NCI-H2227 (cell line): Measurements from ENCODE around the gene LRRN4.
"Not testable (repeated sequence)": the region's sequence is repeated elsewhere in the genome, so short reads cannot be mapped to it uniquely, and the experiment has no call there.

ENCODE experiments used
- DNase-seq: peaks from one replicate; lab custom pipeline; 2025; ENCODE audit not compliant: unreplicated experiment; lab: John Stamatoyannopoulos, UW

The LRRN4 gene

DNA sequence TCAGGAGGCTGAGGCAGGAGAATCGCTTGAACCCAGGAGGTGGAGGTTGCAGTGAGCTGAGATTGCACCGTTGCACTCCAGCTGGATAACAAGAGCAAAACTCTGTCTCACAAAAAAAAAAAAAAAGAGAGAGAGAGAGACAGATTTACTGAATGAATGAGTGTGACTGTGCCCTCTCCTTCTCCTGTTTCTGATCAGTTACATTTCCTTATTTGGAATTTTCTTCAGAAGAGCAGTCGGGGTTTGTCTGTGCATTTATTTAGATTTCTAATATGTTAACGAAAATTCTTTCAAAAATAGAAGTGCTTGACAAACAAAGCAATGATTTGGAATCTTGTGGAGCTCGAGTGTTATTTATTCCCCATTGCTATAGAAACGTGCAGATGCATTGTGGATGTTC is 6.4 kb upstream of the LRRN4 start:
- no peak for DNase-seq

DNA sequence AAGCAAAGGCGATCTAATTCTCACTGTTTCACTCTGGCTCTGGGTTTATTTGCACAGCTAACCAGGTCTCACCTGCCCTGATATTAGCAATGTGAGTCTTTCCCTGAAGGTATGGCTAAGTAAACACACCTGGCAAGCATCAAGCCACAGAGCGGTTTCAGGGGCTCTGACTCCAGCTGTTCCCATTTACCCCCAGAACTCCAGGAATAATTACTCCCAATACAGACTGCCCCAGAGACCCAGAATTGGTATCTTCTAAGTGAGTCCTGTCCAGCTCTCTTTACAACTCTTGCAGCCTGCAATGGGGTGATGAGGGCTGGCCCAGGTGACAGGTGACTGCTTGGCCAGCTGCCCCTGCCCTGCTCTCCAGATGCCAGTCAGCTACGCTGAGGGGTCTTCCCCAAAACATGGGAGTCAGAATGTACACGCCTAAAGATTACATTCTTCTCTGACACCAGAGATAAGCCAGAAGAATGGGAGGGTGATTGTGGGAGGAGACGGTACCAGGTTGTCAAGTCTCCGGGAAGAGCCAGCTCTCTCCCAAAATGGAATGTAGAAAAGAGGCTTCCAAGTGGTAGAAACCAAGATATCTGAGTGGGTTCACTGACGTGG is 4.9 kb upstream of the LRRN4 start:
- no peak for DNase-seq

DNA sequence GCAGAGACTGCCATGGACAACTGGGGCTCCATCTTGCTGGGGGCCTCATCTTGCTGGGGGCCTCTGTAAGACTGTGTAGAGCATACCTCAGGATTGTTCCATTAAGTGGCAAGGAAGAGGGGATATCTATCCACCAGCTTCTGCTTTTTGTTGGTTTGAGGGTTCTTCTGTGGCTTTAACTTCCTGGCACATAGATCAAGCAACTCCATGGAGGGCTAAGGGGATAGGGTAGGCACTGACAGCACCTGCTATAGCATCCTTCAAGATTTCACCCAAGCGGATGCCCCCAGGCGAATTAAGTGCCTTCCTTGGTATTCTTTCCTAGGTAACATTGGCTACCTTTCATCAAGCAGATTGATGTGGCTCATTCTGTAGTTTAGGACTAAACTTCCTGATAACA is 3.8 kb upstream of the LRRN4 start:
- DNase-seq, result no peak

DNA sequence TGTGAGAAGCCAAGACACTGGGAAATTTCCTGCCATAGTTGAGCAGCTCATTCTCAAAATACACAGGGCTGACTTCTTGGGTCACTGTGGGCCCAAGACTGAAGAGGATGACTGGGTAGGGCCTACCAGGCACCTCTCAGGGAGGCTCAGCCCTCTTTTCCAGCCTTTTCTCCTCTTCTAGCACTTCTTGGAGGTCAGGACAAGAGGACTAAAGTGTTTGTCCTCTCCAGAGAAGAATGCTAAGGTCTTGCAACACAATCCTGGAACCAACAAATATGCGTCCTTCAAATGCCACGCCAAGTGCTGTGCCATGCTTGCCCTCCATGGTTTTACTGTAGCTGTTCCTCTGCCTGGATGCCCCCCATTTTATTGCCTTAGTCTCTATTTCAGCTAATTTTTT is 3.3 kb upstream of the LRRN4 start:
- no peak for DNase-seq

DNA sequence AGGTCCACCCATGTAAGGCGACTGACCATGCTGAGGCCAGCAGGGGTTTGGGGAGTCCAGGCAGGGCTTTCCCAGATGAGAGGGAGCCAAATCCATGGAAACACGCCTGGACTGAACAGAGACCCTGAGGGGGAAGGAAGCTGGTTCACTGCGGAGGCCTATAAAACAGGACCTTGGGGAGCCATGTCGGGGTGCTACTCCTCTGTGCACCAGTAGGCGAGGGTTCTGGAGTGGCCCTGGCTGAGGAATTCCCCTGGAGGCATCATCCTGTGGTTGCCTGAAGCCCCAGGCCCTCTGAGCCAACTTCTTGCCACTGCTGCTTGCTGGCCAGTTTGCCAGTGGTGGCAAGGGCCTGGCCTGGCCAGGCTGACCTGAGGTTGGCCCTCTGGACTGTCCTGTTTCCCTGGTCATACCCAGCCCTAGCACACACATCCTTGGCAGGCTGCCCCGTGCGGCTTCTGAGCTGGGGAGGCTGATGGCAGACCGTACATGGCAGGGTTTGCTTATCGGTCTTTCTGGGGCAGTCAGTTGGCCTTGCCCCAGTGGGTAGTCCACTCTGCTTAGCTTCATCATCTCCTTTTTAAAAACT is 2.2 kb upstream of the LRRN4 start:
- DNase-seq, result no peak

DNA sequence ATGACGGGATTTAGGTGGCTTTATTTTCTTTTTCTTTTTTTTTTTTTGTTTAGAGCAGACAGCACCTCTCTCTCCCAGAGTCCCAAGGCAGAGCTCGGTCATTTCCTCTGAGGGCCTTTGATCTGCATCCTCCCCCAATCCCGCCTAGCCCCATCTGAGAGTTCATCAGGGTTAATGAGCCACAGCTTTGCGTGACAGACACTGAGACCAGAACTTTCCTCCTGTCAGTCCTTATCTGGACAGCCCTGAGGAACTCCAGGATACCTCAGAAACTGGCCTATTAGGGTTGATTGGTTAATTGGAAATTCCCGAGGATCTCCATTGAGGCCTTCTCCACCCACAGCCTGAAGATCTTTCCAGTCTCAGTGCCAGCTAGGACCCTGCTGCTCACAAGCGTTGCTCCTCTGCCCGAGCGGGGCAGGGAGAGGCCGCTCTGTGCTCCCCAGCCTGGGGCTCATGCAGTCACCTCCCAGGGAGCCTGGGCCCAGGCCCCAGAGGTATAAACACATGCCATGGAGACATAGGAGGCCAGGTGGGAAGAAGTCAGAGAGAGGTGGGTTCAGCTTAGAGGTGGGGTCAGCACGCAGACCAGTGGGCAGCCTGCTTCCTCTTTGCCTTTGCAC is 1.4 kb upstream of the LRRN4 start:
- no peak for DNase-seq

DNA sequence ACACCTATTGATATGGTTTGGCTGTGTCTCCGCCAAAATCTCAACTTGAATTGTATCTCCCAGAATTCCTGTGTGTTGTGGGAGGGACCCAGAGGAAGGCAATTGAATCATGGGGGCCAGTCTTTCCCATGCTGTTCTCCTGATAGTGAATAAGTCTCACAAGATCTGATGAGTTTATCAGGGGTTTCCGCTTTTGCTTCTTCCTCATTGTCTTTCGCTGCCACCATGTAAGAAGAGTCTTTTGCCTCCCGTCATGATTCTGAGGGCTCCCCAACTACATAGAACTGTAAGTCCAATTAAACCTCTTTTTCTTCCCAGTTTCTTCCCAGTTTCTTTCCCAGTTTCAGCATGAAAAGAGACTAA is 810 bp upstream of the LRRN4 start:
- DNase-seq, result not testable (repeated sequence)

DNA sequence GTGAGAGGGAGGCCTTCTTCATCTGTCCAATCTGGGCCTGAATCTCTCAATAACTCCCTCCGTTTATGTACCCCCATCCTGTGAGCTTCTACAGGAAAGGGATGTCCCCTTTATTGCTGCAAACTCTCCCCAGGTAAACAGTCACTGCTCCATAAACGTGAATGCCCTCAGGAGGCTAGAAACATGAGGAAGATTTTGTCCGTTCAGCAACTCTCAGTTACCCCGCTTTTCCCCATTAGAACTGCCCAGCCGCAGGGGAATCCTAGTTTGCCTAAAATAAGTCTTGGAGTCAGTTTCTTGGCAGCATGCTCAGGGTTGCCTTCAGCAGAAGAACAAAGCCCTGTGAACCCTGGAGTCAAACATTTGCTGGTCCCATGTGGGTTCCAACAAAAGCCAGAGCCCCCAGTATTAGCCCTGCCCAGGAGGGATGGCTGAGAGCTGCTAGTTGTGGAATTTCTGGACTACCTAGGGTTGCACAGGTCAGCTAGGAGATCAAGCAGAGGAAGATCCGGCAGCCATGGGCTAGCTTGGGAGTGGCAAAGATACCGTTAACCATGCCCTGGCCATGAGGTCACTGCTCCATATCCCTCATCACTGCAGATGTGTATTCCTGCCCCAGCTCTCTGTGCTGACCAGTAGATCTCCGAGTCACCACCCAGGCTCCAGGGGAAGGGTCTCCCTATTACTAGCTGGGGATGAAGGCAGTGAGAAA is 640 bp downstream of the LRRN4 start:
- no peak for DNase-seq

DNA sequence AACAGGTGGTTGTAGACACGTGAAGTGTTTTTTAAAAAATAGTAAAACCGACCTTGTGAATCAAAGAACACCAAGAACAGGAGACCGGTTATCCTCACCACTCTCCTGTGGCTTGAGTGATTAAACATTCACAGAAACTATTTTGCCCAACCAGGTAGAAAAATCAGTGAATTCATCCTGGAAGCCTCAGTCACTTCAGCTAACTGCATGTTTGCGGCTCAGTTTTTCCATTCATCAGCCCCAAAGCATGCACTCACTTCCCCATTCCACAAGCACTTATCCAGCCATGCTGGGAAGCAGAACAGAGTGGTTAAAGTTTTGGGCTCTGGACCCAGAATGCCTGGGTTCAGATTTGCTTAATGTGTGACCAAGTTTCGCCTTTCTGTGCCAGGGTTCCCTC is 2.4 kb downstream of the LRRN4 start:
- DNase-seq, result no peak

DNA sequence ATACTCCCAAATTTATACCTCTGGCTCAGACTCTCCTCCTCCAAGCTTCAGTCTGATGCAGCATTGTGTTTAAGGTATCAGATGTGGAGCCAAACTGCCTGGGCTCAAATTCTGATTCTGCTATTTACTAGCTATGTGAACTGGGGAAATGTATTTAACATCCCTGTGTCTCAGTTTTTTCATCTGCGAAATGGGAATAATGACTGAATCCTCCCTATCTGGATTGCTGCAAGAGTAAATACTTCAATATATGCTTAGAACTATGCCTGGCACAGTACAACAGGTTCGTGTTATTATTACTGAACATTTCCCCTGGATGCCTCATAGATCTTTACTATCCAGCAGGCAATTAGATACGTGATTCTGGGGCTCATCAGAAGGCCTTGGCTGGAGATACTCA is 5.5 kb downstream of the LRRN4 start:
- no peak for DNase-seq

DNA sequence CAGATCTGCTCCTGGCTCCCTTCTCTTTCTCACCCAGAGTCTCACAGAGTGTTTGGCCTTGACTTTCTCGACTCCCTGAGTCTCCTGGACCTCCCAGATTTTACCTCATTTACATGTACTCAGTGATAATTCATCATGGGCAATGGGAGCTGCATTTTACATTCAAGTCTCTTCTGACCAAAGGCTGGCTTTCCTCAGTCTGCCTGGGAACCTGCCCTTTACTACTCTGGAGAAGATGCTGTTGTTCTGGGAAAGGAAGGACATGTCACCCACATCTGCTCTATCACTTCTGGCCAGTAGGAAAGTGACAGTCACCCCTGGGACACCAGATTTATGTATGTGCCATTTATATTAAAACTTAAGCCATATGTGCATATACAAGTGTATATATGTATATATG is 7.4 kb downstream of the LRRN4 start:
- no peak for DNase-seq

DNA sequence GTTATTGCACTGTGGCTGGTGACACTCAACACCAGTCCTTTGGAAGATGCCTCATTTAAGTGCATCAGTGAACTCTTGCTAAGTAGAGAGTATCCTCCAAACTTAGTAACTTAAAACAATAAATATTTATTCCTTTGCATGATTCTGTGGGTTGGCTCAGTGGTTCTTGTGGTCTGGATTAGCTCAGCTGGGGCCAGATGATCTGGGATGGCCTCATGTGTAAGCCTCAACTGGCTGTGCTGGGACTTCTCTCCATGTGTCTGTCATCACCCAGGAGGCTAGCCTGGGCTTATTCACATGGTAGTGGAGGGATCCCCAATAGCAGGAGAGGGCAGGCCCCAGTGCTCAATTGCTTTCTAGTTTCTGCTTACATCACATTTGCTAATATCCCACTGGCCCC is 8.3 kb downstream of the LRRN4 start:
- no peak for DNase-seq

DNA sequence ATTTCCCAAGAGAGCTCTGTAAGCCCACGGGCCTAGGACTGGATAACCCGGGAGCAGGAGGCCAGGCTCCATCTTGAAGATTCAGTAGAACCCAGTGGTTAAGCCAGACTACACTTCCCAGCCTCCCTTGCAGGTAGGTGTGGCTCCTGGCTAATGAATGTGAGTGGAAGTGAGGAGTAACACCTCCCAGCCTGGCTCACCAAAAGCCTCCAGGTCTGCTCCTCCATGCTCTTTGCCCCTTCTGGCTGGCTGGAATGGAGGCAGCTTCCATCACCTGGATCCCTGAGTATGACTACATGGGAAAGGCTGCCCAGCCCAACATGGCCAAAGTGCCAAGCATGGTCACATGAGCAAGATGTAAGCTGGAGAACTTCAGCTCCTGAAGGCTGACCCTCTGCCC is 9.7 kb downstream of the LRRN4 start:
- no peak for DNase-seq

DNA sequence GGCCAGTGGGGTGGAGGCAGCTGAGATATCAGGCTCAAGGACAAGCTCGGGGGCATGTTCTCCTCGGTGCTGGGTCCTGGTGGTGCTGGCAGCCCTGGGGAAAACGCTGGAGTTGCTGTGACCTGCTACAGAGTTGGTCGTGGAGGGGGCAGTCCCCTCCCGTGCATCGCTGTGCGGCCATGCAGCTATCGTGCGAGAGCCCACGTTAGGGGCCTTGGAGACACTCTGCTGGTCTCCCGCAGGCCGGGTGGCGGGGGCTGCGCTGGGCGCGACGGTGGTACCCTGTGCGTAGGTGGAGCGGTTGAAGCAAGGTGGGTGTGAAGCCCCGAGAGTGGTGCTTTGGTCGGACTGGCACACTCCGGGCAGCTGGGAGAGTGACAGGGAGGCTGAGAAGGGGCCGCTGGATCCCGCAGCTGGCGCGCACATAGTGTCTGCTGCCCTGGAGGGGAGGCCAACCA is 12.0 kb downstream of the LRRN4 start:
- no peak for DNase-seq

DNA sequence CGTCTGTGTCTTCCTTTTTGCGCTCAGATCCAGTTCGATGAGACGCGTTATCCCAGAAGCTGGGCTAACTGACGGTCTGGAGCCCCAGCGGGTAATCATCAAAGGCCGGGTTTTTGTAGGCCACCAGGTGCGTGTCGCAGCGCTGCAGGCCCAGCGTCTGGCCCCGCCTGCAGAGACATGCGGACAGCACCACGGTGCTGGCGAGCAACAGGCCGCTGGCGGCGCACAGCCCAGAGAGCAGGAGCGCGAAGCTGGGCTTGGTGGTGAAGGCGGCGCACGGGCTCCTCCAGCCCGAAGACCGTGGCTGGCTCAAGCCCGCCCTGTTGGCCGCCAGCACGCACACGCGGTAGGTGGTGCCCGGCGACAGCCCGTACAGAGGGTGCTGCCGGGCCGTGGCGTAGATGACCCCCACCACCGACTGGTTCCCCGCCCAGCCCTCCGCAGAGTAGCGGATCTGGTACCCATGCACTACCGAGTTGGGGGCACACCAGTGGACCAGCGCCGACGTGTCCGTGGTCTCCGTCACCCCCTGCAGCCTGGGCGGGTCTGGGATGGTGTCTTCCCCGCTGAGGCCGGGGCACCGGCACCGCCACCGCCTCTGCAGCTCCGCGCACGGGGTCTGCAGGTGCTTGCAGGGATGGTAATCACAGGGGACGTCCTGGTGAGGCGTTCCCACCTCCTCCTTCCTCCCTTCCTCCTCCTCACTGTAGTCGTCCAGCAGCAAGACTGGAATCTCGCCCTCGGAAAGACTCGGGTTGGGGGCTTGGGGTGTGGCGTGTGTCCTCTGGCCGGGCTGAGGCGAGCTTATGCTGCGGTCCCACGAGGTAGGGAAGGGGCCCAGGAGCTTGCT is 12.7 kb downstream of the LRRN4 start:
- DNase-seq, result no peak

DNA sequence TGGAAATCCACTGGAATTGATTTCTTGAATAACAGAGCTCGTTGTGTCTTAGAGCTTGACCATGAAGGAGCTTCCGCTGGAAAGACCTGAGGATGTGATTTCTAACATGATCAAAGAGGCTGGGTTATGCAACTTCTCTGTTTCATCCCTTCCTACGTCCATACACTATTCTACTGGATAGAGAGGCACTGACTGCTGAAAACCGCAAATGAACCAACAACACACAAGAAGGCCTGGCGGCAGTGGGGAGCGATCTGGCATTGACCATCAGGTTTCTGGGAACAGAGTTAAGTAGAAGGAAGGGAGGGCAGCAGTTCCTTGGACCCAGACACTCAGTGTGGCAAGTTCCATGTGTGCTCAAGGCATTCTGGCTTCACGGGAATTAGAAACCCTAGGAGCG is 13.3 kb downstream of the LRRN4 start:
- no peak for DNase-seq

DNA sequence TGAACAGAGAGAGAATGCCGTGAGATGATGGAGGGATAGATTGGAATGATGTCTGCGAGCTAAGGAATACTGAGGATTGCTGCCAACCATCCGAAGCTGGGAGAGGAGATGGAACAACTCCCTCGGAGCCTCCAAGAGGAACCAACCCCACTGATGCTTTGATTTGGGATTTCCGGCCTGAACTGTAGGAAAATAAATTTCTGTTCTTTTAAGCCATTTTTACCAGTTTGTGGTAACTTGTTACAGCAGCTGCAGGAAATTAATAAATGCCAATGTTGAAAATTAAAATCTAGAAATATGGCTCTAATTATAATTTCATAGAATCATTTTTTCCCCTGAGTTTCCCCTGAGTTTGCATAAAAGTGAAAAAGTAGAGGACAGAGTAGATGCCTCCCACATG is 14.1 kb downstream of the LRRN4 start:
- DNase-seq, result no peak

DNA sequence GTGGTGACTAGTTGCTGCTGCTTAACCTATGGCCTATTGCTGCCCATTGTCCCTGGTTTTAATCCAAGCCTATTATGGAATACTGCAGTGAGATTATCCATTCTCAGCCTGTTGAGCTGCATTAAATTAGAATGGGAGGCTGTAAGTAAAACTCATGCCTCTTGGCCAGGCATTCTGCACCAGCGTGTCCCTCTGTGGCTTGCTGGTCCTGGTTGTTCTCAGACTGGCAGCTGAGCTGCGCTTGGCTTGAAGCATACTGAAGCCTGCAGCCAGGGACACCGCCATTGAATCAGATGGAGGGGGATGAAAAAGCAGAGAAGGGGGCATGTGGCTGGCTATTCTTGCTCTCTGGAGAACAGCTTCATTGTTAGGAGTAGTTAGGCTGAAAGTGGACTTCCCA is 15.6 kb downstream of the LRRN4 start:
- DNase-seq, result no peak

DNA sequence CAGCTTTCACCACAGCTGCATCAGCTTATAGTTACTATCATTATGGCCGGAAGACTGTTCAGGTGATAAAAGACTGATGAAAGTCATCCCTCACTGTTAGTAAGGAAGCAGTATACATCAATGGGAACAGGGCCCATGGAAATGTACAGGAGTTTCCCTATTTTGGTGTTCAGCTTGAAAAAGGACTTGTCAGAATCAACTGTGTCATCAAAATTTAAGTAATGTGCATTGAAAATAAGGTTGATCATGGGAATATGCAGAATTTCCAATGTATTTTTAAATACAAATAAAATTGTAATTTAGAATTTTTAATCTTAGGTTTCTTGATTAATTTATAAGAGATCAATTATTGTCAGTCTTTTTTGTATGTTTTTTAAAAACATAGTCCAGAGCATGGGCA is 16.8 kb downstream of the LRRN4 start:
- no peak for DNase-seq

DNA sequence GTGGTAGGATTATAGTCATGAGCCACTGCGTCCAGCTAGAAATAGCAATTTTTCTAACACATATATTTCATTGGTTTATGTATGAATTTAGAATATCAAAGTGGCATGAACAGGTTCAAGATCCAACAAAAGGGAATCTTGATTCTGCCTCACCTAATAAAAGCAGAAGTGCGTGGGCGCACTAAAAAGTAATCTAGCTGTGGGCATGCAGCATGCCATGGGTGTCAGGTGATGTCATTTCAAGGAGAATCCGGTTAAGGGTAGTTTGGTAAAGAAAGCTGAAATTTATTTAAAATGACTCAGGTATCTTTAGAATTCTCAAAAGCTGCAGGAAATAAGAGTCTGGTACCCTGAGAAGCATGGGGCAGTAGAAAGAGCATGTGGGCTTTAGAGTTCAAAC is 17.6 kb downstream of the LRRN4 start:
- DNase-seq, result no peak
